ENCODE data around the gene PTGS2.
"Not testable (repeated sequence)": the region's sequence is repeated elsewhere in the genome, so short reads cannot be mapped to it uniquely, and the experiment has no call there.

PTGS2 gene

DNA sequence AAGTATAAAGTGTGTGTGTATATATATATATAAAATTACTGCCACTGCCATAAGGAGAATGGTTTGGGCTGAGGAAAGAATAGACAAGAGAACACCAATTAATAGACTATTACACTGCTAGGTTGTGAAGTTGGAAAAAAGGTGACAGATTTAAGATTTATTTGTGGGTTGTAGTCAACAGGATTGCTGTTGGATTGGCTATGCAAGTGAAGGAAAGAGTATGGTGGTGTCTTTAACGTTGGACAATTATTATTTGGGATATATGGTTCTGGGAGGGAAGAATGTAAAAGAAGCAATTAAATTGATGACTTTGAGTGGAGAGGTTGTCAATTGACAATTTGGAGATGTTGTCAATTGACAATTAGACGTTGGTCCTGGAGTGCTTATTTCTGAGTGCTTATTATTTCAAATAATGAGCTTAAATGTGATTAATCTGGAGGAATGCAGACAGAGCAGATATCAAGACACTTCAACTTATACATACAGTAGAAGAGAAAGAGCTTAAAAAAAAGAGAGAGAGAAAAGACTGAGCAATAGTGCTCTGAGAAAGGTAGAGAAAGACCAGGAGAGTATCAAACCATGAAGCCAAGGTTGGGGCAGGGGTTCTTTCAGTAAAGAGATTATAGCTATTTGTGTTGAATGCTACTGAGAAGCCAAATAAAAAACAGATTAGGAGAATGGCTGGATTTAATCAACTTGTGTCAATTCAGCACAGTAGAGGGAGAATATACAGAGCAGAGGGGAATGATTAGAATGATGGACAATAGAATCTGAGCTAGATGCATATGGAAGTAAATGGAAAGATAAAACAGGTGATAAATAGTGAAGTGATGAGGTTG lies 9.7 kb downstream of the PTGS2 start:
- TF ChIP-seq ZFX (IDR thresholded peaks at IDR 0.05; ENCODE audit: borderline replicate concordance), result no peak
- TF ChIP-seq, protein P1, sequence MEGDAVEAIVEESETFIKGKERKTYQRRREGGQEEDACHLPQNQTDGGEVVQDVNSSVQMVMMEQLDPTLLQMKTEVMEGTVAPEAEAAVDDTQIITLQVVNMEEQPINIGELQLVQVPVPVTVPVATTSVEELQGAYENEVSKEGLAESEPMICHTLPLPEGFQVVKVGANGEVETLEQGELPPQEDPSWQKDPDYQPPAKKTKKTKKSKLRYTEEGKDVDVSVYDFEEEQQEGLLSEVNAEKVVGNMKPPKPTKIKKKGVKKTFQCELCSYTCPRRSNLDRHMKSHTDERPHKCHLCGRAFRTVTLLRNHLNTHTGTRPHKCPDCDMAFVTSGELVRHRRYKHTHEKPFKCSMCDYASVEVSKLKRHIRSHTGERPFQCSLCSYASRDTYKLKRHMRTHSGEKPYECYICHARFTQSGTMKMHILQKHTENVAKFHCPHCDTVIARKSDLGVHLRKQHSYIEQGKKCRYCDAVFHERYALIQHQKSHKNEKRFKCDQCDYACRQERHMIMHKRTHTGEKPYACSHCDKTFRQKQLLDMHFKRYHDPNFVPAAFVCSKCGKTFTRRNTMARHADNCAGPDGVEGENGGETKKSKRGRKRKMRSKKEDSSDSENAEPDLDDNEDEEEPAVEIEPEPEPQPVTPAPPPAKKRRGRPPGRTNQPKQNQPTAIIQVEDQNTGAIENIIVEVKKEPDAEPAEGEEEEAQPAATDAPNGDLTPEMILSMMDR (IDR thresholded peaks at IDR 0.05), result no peak
- H3K27ac ChIP-seq, result no peak overlapping the region

DNA sequence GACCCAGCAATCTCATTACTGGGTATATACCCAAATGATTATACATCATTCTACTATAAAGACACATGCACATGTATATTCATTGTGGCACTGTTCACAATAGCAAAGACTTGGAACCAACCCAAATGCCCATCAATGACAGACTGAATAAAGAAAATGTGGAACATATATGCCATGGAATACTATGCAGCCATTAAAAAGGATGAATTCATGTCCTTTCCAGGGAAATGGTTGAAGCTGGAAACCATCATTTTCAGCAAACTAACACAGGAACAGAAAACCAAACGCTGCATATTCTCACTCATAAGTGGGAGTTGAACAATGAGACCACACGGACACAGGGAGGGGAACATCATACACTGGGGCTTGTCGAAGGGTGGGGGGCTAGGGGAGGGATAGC lies 10.4 kb downstream of the PTGS2 start:
- H3K27ac ChIP-seq, result not testable (repeated sequence)

DNA sequence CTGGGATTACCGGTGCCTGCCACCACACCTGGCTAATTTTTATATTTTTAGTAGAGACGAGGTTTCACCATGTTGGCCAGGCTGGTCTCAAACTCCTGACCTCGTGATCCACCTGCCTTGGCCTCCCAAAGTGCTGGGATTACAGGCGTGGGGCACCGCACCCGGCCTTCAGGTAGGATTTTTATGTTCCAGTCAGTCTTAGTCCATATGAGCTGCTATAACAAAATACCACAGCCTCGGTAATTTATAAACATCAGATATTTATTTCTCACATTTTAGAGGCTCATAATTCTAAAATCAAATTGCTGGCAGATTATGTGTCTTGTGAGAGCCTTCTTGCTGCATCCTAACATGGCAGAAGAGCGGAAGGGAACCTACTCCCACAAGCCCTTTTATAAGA lies 16.0 kb downstream of the PTGS2 start:
- not testable (repeated sequence) for H3K27ac ChIP-seq

GRCh38 chr1:186662752-186663151 lies 17.5 kb downstream of the PTGS2 start:
- no peak for TF ChIP-seq ZFX (IDR thresholded peaks at IDR 0.05; ENCODE audit: borderline replicate concordance)
- TF ChIP-seq, protein P1 (IDR thresholded peaks at IDR 0.05), result no peak
- no peak overlapping the region for H3K27ac ChIP-seq

- no peak overlapping the region for H3K27ac ChIP-seq
- TF ChIP-seq, protein P1 (IDR thresholded peaks at IDR 0.05), result no peak
- no peak for TF ChIP-seq ZFX (IDR thresholded peaks at IDR 0.05; ENCODE audit: borderline replicate concordance)
Measured at GRCh38 chr1:186659890-186660341, 20.3 kb downstream of the PTGS2 start.

GRCh38 chr1:186658999-186659398 lies 21.2 kb downstream of the PTGS2 start:
- H3K27ac ChIP-seq, result no peak overlapping the region
- TF ChIP-seq ZFX (IDR thresholded peaks at IDR 0.05; ENCODE audit: borderline replicate concordance), result no peak
- TF ChIP-seq, protein P1 (IDR thresholded peaks at IDR 0.05), result no peak

DNA sequence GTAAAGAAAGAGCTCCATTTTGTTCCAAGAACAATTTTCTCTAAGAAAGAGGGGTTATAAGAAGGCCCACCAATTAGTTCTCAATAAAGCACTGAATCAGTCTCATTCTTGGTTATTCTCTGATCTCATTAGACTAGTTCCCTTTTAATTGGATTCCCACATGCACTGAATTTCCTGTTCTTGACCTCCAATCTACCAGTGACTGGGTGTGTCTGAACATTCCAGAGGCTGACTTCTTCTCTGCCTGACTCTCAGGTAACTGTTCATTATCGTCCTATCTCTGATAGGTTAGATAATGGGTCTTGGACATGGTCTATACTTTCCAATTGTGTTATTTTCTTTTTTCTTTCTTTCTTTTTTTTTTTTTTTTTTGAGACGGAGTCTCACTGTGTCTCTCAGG lies 22.7 kb downstream of the PTGS2 start:
- H3K27ac ChIP-seq, result no peak overlapping the region
- no peak for TF ChIP-seq ZFX (IDR thresholded peaks at IDR 0.05; ENCODE audit: borderline replicate concordance)
- TF ChIP-seq, protein P1 (IDR thresholded peaks at IDR 0.05), result no peak

DNA sequence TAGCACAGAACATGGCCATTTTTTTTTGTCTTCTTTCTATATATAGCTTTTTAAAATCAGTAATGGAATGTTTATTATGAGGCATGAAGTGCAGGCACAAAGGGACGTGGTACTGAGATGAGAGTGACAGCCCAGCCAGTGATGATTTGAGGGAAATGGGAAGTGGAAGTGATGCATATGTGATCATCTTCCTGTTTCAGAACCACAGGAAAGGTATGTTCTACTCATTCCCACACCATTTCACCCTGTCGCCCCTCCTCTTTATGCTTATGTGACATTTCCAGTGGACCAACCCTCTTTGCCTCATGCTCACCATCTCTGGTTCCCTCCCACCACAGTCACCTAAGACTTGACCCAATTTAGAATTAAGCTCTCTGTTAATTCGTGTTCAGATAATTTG lies 24.3 kb downstream of the PTGS2 start:
- TF ChIP-seq, protein P1 (IDR thresholded peaks at IDR 0.05), result no peak
- no peak for TF ChIP-seq ZFX (IDR thresholded peaks at IDR 0.05; ENCODE audit: borderline replicate concordance)
- H3K27ac ChIP-seq, result no peak overlapping the region

Data from 22Rv1 (cell line).